Cardiac fibroblast (primary cell): Measurements from ENCODE around the gene FRMD1.

Experiments
- DNase-seq, 2 donors: peaks; one replicate each; pipeline versions ENCODE4 v3.0.0 to v3.0.0-alpha.2; 2010; ENCODE audit warnings: low read depth in 2 of 2
- H3K4me3 ChIP-seq, 2 donors: replicated peaks in 1 of 2; 1 replicate in 1 of 2; 2 replicates in 1 of 2; pipeline ENCODE4 v1.5.1; 2011; ENCODE audit warnings: low read depth in 2 of 2, low read length in 2 of 2, mild to moderate bottlenecking in 2 of 2, moderate library complexity in 1 of 2
- CTCF ChIP-seq: IDR thresholded peaks from one replicate; pipeline ENCODE4 v1.5.1; 2011; ENCODE audit warnings: low read depth, mild to moderate bottlenecking, low read length, inconsistent platforms

Gene FRMD1

GRCh38 chr6:168039849-168040248 is 39.2 kb downstream of the FRMD1 start:
- TF ChIP-seq CTCF: no peak
- no peak overlapping the region for H3K4me3 ChIP-seq
- DNase-seq: no peak

- TF ChIP-seq CTCF: no peak
- H3K4me3 ChIP-seq: no peak overlapping the region
- DNase-seq: no peak
These were observed 39.7 kb downstream of the FRMD1 start for GRCh38 chr6:168039301-168039700.

GRCh38 chr6:168038576-168039140 is 40.4 kb downstream of the FRMD1 start:
- H3K4me3 ChIP-seq: no peak overlapping the region
- TF ChIP-seq CTCF: no peak
- DNase-seq: no peak

GRCh38 chr6:168037856-168038255 is 41.2 kb downstream of the FRMD1 start:
- TF ChIP-seq CTCF: no peak
- no peak overlapping the region for H3K4me3 ChIP-seq
- no peak for DNase-seq

- H3K4me3 ChIP-seq: no peak overlapping the region
- no peak for TF ChIP-seq CTCF
- no peak for DNase-seq
These were observed 41.8 kb downstream of the FRMD1 start for GRCh38 chr6:168037242-168037641.

- TF ChIP-seq CTCF: no peak
- DNase-seq: peak; percentile 9 to 48
- H3K4me3 ChIP-seq: peak overlapping the region; percentile 49
These were observed 43.1 kb downstream of the FRMD1 start for GRCh38 chr6:168035661-168036545.
